ENCODE measurements around the gene MYH9.

- peak in 3 of 11 experiments; percentile 20 to 44 (median 21) for TF ChIP-seq CTCF (IDR thresholded peaks at IDR 0.05 in 8 of 11, conservative IDR thresholded peaks at IDR 0.05 in 3 of 11)
- TF ChIP-seq POLR2A (IDR thresholded peaks at IDR 0.05) = peak in 2 of 3 donors; percentile 70 to 96
Measured at GRCh38 chr22:36387959-36388726, at the start of gene MYH9.

Data from spleen (tissue), 7 donors.